Adipose tissue (tissue), 3 donors: ENCODE results near the gene ERLEC1. TPM values are rescaled to one million over a fixed set of nuclear protein-coding genes. Genes with fewer than 3 reads are reported as not detected.

Source experiments
- H3K27ac ChIP-seq: one replicate; pipeline ENCODE4 v1.5.1; 2013; ENCODE audit warnings: low read depth, low read length
- WGBS, 3 donors: extraction: QIAGEN DNeasy Blood & Tissue Kit; methylation state at CpG; one replicate each; pipeline ENCODE4 v1.1.7; 2013; 5-methylcytosine and 5-hydroxymethylcytosine counted together
- polyA plus RNA-seq, 3 donors: library from polyadenylated mRNA; stranded (reverse); fragments of 200-250 nt; gene quantifications; one replicate each; pipeline ENCODE4 v1.2.3, GENCODE V29; 2013
- donor health status: healthy with polysubstance abuse.
- donor health status: Bipolar disorder and iron deficiency.
- donor health status: healthy.

ERLEC1 gene
- polyA plus RNA-seq, 3 donors, result 34.4 to 45.2 (median 34.8) TPM

GRCh38 chr2:53863538-53864227 is 76.8 kb downstream of the ERLEC1 start:
- no peak overlapping the region for H3K27ac ChIP-seq
- 92 to 98% (median 95%) methylated on average over 6 of the region's 6 CpGs for WGBS, 3 donors

- H3K27ac ChIP-seq, result no peak overlapping the region
- WGBS, 3 donors, result 60 to 90% (median 78%) methylated on average over 2 of the region's 2 CpGs
Observed at GRCh38 chr2:53865264-53865663, 78.4 kb downstream of the ERLEC1 start.

GRCh38 chr2:53865962-53866361 is 79.1 kb downstream of the ERLEC1 start:
- H3K27ac ChIP-seq, result no peak overlapping the region
- WGBS, 3 donors, result 78 to 90% (median 88%) methylated on average over 5 of the region's 5 CpGs

GRCh38 chr2:53867169-53867568 is 80.3 kb downstream of the ERLEC1 start:
- 93 to 98% (median 97%) methylated on average over 5 of the region's 5 CpGs for WGBS, 3 donors

GRCh38 chr2:53867773-53868172 is 80.9 kb downstream of the ERLEC1 start:
- no peak overlapping the region for H3K27ac ChIP-seq
- WGBS, 3 donors, result 97 to 99% (median 99%) methylated on average over 2 of the region's 2 CpGs

More at GRCh38 chr2:53867169-53867568, 80.3 kb downstream of the ERLEC1 start:
- H3K27ac ChIP-seq, result no peak overlapping the region

Other genes with a start within 250 kb of the ERLEC1 start
- gene CHAC2, start 19.2 kb upstream of the ERLEC1 start, polyA plus RNA-seq, result 1 to 10 TPM; 1.2 to 4.3 (median 2.9) TPM
- gene ASB3, start 91 bp upstream of the ERLEC1 start, polyA plus RNA-seq, result 10 to 100 TPM in 1 of 3 donors, 1 to 10 TPM in 2; 3.4 to 10.1 (median 5.5) TPM
- gene GPR75, start 72.9 kb downstream of the ERLEC1 start, polyA plus RNA-seq, result 1 to 10 TPM in 1 of 3 donors, under 1 TPM in 1, not detected in 1; 0.45 to 1.7 TPM
- 10 to 100 TPM in 2 of 3 donors, 1 to 10 TPM in 1; 8.9 to 16.6 (median 12.5) TPM for gene PSME4, start 183.9 kb downstream of the ERLEC1 start, polyA plus RNA-seq